ENCODE measurements around the gene CHRNA4.

GRCh38 chr20:63352811-63353221 lies 8.3 kb downstream of the CHRNA4 start:
- TF ChIP-seq CTCF (IDR thresholded peaks at IDR 0.05) (no peak), EZH2phosphoT487 (IDR thresholded peaks at IDR 0.05; ENCODE audit: borderline replicate concordance, low read depth) (no peak), MXI1 (IDR thresholded peaks at IDR 0.05; ENCODE audit: low read depth, low read length) (no peak), POLR2AphosphoS5 (IDR thresholded peaks at IDR 0.05; ENCODE audit: low read depth, low read length) (no peak)

Measured in SK-N-SH (cell line).